Activated CD8-positive, alpha-beta memory T cell treated with anti-CD3 and anti-CD28 coated beads for 1 hour (primary cell): ENCODE measurements around the gene CAMTA1.

Experiments
- DNase-seq, 2 donors: peaks; one replicate each; pipeline ENCODE4 v3.0.0-alpha.2; 2020; ENCODE audit warnings: low read depth in 1 of 2; ENCODE audit errors: extremely low read depth in 1 of 2

Gene CAMTA1

DNA sequence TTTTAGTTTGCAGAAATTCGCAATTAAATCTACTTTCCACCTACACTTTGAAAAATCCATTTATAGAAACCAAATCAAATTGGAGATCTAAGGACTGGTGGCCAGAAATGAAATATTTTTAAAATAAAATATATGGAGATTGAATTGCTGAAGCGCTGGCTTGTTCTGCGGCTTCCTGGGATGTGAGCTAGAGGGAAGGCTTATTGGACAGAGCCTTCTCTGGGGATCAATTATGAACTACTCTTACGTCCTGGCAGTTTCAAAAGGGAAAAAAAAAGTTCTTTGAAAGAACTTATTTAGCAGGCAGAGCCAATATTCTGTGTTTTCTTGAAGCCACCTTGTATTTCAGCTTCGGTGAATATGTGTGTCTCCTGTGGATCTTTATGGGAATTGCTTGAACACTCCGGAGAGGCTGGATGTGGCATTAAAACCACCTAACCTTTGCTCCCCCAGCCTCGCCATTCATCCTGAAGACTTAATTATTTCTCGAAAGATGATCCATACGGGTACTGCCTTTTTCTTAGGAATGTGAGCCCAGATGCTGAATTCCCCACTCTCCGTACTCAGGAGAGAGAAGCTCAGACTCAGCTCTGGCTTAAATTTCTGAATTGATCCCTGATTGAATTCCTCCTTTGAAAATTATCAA, 506.9 kb downstream of the CAMTA1 start:
- DNase-seq, result no peak

DNA sequence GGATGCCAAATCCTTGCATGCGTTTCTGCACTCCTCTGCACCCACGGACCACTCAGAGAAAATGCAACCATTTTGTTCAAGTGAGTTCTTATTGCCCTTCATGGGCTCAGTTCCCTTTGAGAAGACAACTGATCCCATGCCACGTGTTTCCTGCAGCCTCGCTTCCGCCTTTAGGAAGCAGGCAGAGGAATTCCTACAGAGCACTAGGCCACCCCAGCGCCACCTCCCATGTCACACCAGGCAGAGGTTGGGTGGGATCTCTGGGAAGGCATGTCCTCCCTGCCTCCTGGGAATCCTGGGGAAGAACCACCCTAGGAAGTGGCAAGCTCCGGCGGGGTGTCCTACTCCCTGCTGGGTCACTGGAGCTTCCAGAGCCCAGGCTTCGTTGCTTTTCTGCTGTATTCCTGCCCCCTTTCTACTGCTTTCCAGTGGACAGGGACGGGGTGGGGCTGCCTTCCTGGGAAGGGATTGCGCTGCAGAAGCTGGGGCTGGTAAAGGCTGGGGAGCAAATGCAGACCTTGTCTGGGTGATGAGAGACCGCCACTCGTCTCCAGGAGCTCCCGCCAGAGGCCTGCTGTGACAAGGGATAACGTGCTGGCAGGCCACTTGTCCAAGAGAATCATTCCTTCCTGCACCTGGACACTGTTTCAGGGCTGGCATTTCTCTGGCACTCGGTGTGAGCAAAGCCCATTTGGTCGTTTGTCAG, 507.6 kb downstream of the CAMTA1 start:
- DNase-seq, result no peak

DNA sequence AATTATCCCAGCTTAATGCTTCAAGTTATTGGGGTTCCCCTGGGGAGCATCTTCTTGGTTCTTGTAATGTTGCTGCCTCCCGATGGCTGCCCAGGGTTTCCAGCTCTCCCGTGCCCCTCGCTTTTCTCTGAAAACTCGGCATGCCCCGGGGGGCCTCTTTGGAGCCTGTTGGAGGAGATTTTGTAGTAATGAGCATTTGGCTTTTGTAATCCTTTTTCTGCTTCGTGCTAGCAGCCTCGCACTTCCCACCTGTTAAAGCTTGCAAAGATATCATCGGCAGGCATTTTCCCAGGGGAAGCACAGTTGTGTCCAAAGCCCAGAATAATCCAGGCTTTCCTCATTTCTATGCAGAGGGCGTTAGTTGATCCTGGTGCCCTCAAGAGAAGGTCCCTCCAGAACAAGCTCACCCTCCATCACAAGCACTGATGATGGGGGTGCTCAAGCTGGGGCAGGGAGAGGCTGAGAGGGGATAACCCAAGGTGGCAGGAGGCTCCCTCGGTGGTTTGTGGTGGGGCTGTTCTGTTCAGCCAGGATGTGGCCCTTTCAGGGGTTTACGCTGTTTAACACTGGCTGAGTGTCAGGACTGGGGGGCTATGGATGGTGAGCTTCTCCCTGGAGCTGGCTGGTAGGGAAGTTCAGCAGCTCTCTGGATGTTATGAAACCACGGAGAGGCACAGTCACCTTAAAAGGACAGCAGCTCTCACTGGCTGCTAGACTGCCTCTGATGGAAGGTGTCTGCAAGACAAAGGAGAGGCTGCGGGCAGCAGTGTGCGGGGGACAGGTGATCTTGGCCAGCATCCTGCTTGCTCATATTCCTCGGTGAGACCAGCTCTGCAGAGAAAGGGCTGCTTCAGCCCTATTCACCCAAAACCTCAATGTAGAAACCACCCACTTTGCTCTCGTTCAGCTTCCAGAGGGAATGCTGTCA, 508.7 kb downstream of the CAMTA1 start:
- no peak for DNase-seq

DNA sequence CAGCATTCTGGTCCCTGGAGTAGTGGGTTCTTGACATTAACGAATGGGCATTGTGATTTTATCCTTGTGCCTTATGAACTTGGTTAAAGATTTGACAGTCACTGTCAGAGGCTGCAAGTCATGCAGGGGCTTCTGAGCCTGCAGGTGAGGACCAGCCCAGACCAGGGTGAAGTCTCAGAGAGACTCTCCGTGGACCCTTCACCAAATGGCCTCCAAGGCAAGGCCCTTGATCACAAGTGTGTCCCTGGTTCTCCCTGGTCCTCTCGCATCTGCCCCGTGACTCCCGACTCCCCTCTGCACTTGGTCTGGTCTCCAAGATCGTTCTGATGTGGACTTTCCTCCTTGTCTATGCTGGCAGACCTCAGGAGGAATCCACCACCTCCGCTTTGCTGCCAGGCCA, 509.4 kb downstream of the CAMTA1 start:
- no peak for DNase-seq

DNA sequence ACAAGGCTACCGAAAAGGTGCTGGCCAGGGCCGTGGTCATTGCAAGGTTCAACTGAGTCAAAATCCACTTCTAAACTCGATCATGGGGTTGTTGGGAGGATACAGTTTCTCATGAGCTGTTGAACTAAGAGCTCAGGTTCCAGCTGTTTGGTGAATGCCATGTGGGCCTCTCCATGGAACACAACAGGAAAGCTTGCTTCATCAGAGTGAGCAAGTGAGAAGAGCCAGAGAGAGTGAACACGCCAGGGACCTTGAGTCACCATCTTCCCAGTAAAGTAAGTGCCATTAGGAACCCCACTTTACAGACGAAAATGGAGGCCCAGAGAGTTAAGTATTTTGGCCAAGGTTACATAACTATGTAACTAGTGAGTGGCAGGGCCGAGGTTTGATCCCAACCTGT, 510.7 kb downstream of the CAMTA1 start:
- no peak for DNase-seq

DNA sequence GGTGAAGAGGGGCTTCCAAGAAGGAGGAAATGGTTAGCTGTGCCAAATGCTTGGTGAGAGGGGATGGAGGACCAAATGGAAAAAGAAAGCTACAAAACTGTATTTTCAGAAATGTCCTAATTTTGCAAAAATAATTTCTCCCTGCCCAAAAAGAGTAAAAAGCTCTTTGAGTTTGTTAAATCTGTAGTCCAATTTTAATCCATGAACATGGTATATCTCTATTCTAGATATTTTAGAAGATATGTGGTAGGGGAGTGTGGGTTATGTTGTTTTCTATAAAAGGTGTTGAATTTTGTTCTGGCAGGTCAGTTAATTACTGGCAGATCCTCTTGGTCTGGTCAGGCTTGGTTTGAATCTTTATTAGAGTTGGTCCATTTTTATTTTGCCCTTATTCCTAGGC, 511.7 kb downstream of the CAMTA1 start:
- DNase-seq, result no peak

DNA sequence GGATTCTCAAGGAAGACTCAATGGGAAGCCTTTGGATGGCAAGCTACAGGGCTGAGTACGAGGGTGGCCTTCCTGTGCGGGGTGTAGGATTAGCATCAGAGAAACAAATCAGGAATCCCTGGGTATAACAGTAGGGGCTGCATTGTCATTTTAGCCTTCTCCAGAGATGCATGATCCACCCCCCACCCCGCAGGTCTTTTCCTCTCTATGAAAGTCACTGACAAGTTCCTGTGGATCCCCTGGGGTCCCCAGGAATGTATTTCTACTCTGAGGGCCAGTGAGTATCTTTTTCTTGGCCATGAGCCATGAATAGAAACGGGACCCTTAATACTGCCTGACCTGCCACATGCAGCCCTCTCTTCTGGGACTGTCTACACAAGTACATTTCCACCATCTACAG, 512.9 kb downstream of the CAMTA1 start:
- DNase-seq, result no peak

DNA sequence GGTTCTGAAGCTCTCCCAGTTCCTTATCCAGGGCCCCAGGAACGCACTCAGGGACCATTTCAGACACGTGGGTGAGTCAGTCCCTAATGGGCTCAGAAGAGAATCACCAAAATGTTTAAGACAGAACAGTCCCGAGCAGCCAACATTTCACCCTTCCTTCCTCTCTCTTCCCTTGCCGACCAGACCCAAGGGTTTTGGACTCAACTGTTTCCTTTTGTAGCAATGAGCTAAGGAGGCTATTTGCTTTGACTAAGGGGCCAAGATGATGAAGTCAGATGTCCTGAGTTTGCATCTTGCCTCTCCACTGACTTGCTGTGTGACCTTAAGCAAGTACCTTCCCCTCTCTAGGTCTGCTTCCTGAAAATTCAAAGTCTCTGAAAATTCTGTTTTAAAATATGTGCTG, 513.5 kb downstream of the CAMTA1 start:
- DNase-seq, result no peak

DNA sequence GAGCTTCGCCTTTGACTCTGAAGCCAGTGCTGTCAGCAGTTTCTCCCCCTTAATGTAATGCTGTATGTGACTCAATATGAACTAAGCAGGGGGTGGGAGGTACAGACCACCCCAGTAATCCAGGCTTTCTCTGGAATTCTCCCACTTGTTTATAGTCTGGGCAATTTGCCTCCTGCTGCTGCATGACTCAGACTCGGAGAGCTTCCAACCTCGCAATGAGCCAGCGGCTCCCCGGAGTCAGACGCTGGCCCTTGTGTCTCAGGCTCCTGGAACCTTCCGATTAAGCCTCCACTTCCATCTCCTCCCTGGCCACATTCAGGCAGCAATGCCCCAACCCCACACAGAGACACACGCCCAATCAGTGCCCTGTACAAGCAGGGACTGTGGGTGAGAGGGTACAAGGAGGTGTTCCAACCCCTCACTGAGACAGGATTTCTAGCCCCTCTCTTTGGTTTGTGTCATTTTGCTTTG, 514.1 kb downstream of the CAMTA1 start:
- no peak for DNase-seq

DNA sequence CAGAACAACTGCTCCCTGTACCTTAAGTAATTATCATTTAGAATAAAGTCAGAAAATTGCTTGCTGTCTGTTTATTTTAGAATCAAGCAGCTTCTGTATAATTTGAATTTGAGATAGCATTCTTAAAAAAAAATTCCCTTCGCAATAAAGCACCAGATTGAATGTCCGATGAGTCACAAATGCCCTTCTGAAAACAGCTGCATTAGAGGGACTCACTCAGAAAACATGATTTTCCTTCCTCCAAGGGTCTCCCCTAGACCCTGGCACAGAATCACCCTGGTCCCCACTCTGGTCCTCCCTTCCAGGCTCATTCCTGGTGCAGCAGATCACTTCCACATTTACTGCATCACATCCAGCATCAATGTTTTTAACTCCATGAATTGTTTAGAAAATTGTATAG, 514.7 kb downstream of the CAMTA1 start:
- no peak for DNase-seq

DNA sequence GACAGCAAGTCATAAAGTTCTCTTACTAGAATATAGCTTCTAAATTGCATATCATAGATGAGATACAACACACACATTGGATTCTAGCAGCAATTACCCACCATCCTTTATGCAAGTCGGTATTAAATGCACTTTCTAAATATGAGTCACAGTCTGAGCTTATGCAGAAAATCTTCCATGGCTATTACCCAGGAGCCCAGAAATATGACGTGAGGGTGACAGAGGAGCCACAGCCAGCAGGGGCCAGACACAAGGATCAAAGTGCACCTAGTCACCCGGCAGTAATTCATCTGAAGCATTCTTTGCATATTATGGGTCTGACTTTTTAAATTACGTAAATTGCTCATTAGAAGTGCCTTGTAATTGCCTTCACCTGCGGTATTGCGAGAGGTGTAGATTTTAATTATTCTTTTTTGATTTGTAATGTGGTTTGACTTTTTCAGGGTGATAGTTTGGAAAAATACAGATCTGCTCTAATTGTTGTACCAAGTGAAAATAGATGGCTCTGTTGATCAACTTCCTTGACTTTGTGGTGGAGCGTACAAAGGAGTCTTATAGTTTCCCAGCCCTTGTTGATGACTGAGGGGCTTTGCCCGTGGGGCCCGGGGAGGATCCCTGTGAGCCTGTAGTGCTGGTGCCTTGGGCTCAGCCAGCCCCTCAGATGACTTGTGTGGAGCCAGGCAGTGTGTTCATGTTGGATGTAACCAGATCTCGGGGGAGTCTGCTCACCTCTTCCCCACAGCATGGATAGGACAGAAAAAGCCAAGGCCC, 515.8 kb downstream of the CAMTA1 start:
- no peak for DNase-seq

DNA sequence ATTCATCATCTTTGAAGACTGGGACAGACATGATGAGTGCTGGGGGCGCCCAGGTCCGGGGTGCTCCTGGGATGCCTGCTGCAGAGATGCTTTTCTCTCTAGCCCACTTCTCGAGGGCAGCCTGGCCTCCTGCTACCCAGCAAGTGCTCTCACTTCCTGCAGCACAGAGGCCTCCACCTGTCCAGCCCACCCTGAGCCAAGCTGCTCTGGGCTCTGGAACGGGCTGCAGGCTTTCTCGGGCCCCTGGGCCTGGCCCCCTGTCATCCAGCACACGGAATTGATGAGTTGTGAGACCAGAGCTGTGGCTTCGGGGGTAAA, 516.4 kb downstream of the CAMTA1 start:
- no peak for DNase-seq

DNA sequence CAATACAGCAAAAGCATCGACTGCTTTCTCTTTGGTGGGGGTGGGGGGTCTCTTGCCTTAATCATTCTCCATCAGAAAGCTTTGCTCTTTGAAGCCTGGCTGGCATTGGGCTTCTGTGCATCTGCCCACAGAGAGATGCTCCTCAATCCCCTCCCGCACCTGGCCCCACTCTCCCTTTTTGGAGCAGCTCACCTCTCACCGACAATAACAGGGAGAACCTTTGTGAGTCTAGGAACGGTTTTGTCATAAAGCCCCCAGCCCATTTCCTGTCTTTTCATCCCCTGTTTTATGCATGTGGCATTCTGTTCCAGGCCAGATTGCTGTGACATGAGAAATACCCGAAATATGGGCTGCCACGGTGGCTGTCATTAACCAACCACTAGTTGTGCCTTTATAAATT, 516.9 kb downstream of the CAMTA1 start:
- DNase-seq, result no peak

DNA sequence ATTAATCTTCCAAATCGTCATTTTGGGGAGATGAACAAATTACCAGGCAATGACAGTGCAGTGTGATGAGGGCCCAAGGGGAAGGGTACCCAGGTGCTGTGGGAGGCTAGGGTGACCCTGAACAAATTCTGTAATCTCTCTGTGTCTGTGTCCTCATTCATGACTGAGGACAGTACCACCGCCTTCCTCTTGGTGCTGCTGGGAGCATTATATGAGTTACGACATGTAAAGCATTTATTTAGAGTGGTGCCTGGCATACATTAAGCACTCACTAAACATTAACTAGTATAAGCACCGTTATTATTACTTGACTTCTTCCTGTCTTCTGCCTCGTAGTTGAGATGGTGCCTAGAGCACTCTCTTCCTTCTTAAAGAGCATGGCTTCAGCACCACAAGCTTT, 517.6 kb downstream of the CAMTA1 start:
- no peak for DNase-seq

DNA sequence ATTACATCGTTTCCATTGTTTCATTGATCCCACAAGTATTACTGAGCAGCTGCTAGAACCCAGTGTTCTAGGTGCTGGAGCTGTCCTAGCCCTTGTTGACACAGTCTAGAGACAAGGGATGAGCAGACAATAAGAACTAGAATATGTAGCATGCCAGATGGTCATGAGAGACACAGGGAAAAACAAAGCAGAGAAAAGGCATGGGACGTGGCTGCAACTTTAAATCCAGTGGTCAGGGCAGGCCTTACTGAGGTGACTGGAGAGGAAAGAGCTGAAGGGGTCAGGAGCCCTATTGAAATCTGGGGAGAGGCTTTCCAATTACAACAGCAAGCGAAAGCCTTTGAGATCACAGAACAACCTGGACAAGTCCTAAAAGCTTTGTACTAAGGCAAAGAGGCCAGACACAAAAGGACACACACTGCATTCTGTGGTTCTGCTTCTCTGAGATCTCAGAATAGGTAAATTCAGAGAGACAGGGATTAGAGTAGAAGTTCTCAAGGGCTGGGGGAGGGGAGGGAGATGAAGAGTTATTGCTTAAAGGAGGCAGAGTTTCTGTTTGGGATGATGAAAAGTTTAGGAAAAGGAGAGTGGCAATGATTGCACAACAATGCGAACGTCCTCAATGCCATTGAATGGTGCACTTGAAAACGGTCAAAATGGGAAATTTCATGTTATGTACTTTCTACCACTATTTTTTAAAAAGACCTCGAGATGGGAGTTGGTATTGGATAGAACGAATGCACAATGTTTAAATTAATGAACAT, 518.5 kb downstream of the CAMTA1 start:
- no peak for DNase-seq

DNA sequence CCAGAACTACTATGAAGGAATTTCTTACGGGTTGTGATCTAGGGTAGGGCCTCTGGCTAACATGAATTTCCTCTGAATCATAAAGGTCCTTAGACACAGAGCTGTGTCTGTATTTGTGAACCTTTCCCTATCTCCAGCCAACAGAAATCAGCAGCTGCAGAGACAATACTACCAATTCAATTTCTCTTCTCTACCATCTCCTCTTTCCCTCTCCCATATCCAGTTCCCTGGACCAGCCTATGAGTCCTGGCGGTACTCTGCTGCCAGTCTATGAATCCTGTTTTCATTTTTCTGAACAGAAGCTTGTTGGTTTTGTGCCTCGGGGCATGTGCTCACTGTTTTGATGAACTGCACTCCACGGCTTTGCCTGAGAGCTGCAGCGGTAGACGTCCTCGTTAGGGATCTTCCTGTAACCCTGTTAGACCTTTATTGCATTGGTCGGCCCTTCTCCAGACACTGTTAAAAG, 527.9 kb downstream of the CAMTA1 start:
- DNase-seq, result no peak

DNA sequence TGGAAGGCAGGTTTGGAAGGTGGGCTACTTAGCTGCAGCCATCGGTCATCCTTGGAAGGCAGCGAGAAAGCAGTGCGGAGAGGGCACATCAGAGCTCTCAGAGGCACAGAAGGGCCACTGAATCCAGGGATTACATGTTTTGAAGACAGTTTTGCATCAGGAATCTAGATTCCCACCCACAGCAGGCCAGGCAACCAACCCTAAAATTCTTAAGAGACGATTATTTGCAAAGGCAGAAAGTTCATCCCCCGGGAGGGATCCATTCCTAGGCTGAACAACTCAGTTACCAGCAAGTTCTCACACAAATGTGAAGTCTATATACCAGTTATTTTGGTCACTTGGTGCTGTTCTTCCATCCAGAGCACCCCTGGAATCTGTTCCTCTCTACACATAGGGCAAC, 528.6 kb downstream of the CAMTA1 start:
- DNase-seq, result no peak

DNA sequence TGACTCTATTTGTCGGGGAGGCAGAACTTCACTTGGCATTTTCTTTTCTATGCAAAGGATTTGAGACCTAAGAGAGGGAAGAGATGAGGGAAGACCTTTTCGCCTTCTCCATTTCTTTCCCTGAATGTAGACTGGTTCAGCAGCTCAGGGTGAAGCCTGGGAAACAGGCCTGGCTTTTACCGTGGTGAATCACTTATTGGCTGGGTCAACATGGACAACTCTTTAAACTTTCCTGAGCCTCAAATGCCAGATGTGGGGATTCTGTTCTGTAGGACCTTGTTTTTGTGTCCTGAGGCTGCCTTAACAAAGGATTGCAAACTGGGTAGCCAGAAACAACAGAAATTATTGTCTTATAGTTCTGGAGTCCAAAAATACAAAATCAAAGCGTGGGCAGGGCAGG, 530.1 kb downstream of the CAMTA1 start:
- DNase-seq, result no peak

DNA sequence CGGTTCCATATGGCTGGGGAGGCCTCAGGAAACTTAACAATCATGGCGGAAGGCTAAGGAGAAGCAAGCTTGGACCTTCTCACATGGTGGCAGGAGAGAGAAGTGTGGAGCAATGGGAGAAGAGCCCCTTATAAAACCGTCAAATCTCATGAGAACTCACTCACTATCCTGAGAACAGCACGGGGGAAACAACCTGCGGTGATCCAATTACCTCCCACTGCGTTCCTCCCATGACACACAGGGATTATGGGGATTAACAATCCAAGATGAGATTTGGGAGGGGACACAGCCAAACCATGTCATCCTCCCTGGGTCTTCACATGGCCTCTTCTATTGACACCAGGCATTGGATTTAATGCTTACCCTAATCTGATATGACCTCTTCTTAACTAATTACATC, 530.7 kb downstream of the CAMTA1 start:
- no peak for DNase-seq

DNA sequence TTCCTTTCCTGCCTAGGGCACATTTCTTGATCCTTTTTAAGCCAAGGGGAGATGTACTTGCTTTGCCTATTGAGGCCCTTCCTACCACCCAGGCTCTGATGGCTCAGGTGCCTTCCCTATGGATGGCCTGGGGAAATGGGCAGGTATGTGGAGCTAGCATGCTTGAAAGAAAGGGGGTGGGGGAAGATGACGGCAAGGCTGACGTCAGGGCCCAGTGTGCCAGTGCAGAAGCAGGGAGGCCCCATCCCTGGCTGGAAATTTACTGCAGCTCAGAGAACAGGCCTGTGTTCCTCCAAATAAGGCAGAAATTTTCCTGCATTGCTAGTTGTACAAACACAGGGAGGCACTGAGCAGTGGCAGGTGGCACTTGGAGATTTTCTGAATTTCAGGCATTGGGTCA, 532.6 kb downstream of the CAMTA1 start:
- no peak for DNase-seq
